Neutrophil (primary cell): ENCODE measurements around the gene PRODH.

Experiments
- H3K27ac ChIP-seq: fragments of 200-600 bp; sonication (generic); 2 replicates; pipeline ENCODE4 v1.5.1; 2016; ENCODE audit warnings: mild to moderate bottlenecking, moderate library complexity
- H3K27me3 ChIP-seq: fragments of 200-600 bp; sonication (generic); 2 replicates; pipeline ENCODE4 v1.6.0; 2016; ENCODE audit warnings: mild to moderate bottlenecking
- H3K36me3 ChIP-seq: fragments of 200-600 bp; sonication (generic); 2 replicates; pipeline ENCODE4 v1.5.1; 2017
- H3K4me1 ChIP-seq, 2 experiments: fragments of 200-600 bp in 1 of 2; sonication (generic) in 1 of 2; 1 replicate in 1 of 2; 2 replicates in 1 of 2; pipeline versions ENCODE4 v1.5.1 to v1.6.1; 2013 to 2016; ENCODE audit warnings: low read depth in 1 of 2, low read length in 1 of 2, mild to moderate bottlenecking in 1 of 2, moderate library complexity in 1 of 2; ENCODE audit not compliant: control insufficient read depth in 1 of 2, insufficient read depth in 1 of 2
- H3K4me3 ChIP-seq, 2 experiments: fragments of 200-600 bp in 1 of 2; sonication (generic) in 1 of 2; 1 replicate in 1 of 2; 2 replicates in 1 of 2; pipeline ENCODE4 v1.5.1; 2013 to 2016; ENCODE audit warnings: low read depth in 1 of 2, low read length in 1 of 2, mild to moderate bottlenecking in 1 of 2, moderate library complexity in 1 of 2
- H3K9me3 ChIP-seq: fragments of 200-600 bp; sonication (generic); 2 replicates; pipeline ENCODE4 v1.5.1; 2016
- CTCF ChIP-seq: fragments of 200-600 bp; sonication (generic); IDR thresholded peaks from 2 replicates; pipeline ENCODE4 v1.5.1; 2016; ENCODE audit warnings: antibody characterized with exemption

PRODH gene

GRCh38 chr22:18935889-18936529 is at the start of gene PRODH:
Gene PRODH (minus strand): TSS chr22:18936293. CDS start chr22:18936287, 6 bp downstream.
- Histone ChIP-seq H3K4me3 (no peak within 1 kb of the TSS), H3K27ac (no peak within 1 kb of the TSS), H3K36me3 (no peaks in the 10 kb centered on the region), H3K4me1 (no peaks in the 10 kb centered on the region), H3K9me3 (no peaks in the 10 kb centered on the region), H3K27me3 (no peaks in the 10 kb centered on the region)
- no peak for TF ChIP-seq CTCF

GRCh38 chr22:18985780-18986179 is 49.7 kb upstream of the PRODH start:
- TF ChIP-seq CTCF, result no peak

GRCh38 chr22:18984564-18984963 is 48.5 kb upstream of the PRODH start:
- H3K27ac ChIP-seq, result no peak overlapping the region
- no peaks in the 10 kb centered on the region for H3K9me3 ChIP-seq
- peaks cover 14% of the 10 kb centered on the region for H3K27me3 ChIP-seq
- no peaks in the 10 kb centered on the region for H3K36me3 ChIP-seq
- H3K4me3 ChIP-seq, result no peak overlapping the region
- no peak for TF ChIP-seq CTCF
- no peaks in the 10 kb centered on the region for H3K4me1 ChIP-seq

More at GRCh38 chr22:18985780-18986179, 49.7 kb upstream of the PRODH start:
- no peak overlapping the region for H3K27ac ChIP-seq
- H3K4me3 ChIP-seq, result no peak overlapping the region
- no peaks in the 10 kb centered on the region for H3K9me3 ChIP-seq
- peaks cover 14% of the 10 kb centered on the region for H3K27me3 ChIP-seq
- H3K4me1 ChIP-seq, result no peaks in the 10 kb centered on the region
- H3K36me3 ChIP-seq, result no peaks in the 10 kb centered on the region

- TF ChIP-seq CTCF, result no peak
- H3K4me1 ChIP-seq, result no peaks in the 10 kb centered on the region
- no peak overlapping the region for H3K27ac ChIP-seq
- H3K36me3 ChIP-seq, result no peaks in the 10 kb centered on the region
- H3K27me3 ChIP-seq, result peaks cover 6% of the 10 kb centered on the region
- H3K4me3 ChIP-seq, result no peak overlapping the region
- H3K9me3 ChIP-seq, result no peaks in the 10 kb centered on the region
Observed at GRCh38 chr22:18983120-18983651, 47.1 kb upstream of the PRODH start.

- Histone ChIP-seq H3K27me3 (peaks cover 14% of the 10 kb centered on the region), H3K4me3 (no peak overlapping the region), H3K27ac (no peak overlapping the region), H3K36me3 (no peaks in the 10 kb centered on the region), H3K9me3 (no peaks in the 10 kb centered on the region), H3K4me1 (no peaks in the 10 kb centered on the region)
- TF ChIP-seq CTCF, result no peak
Observed at GRCh38 chr22:18980829-18981228, 44.7 kb upstream of the PRODH start.
